ENCODE results near the gene LMAN1. TPM values are rescaled to one million over a fixed set of nuclear protein-coding genes. Genes with fewer than 3 reads are reported as not detected.

The LMAN1 gene
- polyA plus RNA-seq, 1 donor from 2014 or later: 49.8 TPM

DNA sequence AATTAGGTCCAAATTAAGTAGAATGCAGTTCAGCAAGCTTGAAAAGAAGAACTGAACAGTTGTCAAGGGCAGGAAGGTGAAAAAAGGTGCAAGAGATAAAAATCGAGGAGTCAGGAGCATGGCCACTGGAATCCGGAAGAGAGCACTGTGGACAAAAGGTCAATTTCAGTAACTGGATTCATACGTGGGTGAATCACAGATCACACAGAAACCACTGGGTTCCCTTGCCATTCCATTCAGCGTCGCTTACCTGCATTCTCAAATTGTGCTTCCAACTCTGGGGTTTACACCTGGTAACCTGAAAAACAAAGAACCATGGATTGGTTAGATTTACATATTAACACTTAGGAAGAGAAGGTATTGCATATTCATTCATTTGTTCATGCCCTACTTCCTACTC, 21.6 kb upstream of the LMAN1 start:
- H3K27ac ChIP-seq (ENCODE audit: low read length): no peak overlapping the region
- no peak overlapping the region for H2AFZ ChIP-seq (ENCODE audit: low read depth, low read length)
- no peaks in the 10 kb centered on the region for H3K9me3 ChIP-seq (ENCODE audit: low read length)
- H3K9me2 ChIP-seq (ENCODE audit: insufficient read depth, low read length): no peaks in the 10 kb centered on the region
- no peak overlapping the region for H3K4me3 ChIP-seq (ENCODE audit: low read length)
- no peaks in the 10 kb centered on the region for H3K36me3 ChIP-seq (ENCODE audit: insufficient read depth, low read length)
- H3K27me3 ChIP-seq (ENCODE audit: insufficient read depth, low read depth, low read length): peaks cover 56% of the 10 kb centered on the region
- no peak overlapping the region for H3K4me2 ChIP-seq (ENCODE audit: low read length)
- no peaks in the 10 kb centered on the region for H4K20me1 ChIP-seq (ENCODE audit: insufficient read depth)
- TF ChIP-seq EZH2 (IDR thresholded peaks at IDR 0.05; ENCODE audit: borderline replicate concordance, insufficient read depth, low read length, poor library complexity, severe bottlenecking): no peak
- no peak for TF ChIP-seq POLR2AphosphoS5 (IDR thresholded peaks at IDR 0.05)
- no peak for TF ChIP-seq RAD21 (conservative IDR thresholded peaks at IDR 0.05)
- TF ChIP-seq SMC3 (conservative IDR thresholded peaks at IDR 0.05; ENCODE audit: poor library complexity): no peak
- no peak for TF ChIP-seq TAF1 (IDR thresholded peaks at IDR 0.05; ENCODE audit: low read depth)
- TF ChIP-seq MXI1 (conservative IDR thresholded peaks at IDR 0.05; ENCODE audit: poor library complexity, severe bottlenecking): no peak
- TF ChIP-seq EP300 (conservative IDR thresholded peaks at IDR 0.05; ENCODE audit: poor library complexity, severe bottlenecking): no peak
- TF ChIP-seq, protein P1, sequence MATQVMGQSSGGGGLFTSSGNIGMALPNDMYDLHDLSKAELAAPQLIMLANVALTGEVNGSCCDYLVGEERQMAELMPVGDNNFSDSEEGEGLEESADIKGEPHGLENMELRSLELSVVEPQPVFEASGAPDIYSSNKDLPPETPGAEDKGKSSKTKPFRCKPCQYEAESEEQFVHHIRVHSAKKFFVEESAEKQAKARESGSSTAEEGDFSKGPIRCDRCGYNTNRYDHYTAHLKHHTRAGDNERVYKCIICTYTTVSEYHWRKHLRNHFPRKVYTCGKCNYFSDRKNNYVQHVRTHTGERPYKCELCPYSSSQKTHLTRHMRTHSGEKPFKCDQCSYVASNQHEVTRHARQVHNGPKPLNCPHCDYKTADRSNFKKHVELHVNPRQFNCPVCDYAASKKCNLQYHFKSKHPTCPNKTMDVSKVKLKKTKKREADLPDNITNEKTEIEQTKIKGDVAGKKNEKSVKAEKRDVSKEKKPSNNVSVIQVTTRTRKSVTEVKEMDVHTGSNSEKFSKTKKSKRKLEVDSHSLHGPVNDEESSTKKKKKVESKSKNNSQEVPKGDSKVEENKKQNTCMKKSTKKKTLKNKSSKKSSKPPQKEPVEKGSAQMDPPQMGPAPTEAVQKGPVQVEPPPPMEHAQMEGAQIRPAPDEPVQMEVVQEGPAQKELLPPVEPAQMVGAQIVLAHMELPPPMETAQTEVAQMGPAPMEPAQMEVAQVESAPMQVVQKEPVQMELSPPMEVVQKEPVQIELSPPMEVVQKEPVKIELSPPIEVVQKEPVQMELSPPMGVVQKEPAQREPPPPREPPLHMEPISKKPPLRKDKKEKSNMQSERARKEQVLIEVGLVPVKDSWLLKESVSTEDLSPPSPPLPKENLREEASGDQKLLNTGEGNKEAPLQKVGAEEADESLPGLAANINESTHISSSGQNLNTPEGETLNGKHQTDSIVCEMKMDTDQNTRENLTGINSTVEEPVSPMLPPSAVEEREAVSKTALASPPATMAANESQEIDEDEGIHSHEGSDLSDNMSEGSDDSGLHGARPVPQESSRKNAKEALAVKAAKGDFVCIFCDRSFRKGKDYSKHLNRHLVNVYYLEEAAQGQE (IDR thresholded peaks at IDR 0.05; ENCODE audit: borderline replicate concordance): no peak
- TF ChIP-seq, protein P2, sequence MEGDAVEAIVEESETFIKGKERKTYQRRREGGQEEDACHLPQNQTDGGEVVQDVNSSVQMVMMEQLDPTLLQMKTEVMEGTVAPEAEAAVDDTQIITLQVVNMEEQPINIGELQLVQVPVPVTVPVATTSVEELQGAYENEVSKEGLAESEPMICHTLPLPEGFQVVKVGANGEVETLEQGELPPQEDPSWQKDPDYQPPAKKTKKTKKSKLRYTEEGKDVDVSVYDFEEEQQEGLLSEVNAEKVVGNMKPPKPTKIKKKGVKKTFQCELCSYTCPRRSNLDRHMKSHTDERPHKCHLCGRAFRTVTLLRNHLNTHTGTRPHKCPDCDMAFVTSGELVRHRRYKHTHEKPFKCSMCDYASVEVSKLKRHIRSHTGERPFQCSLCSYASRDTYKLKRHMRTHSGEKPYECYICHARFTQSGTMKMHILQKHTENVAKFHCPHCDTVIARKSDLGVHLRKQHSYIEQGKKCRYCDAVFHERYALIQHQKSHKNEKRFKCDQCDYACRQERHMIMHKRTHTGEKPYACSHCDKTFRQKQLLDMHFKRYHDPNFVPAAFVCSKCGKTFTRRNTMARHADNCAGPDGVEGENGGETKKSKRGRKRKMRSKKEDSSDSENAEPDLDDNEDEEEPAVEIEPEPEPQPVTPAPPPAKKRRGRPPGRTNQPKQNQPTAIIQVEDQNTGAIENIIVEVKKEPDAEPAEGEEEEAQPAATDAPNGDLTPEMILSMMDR (IDR thresholded peaks at IDR 0.05; ENCODE audit: poor library complexity, severe bottlenecking): no peak
- H3F3A ChIP-seq (ENCODE audit: insufficient read depth, low read length, poor library complexity, severe bottlenecking): no peaks in the 10 kb centered on the region
- no peaks in the 10 kb centered on the region for H3K79me2 ChIP-seq (replicated peaks; ENCODE audit: insufficient read depth, low read length)
- H3K9ac ChIP-seq (ENCODE audit: low read length): no peak overlapping the region

DNA sequence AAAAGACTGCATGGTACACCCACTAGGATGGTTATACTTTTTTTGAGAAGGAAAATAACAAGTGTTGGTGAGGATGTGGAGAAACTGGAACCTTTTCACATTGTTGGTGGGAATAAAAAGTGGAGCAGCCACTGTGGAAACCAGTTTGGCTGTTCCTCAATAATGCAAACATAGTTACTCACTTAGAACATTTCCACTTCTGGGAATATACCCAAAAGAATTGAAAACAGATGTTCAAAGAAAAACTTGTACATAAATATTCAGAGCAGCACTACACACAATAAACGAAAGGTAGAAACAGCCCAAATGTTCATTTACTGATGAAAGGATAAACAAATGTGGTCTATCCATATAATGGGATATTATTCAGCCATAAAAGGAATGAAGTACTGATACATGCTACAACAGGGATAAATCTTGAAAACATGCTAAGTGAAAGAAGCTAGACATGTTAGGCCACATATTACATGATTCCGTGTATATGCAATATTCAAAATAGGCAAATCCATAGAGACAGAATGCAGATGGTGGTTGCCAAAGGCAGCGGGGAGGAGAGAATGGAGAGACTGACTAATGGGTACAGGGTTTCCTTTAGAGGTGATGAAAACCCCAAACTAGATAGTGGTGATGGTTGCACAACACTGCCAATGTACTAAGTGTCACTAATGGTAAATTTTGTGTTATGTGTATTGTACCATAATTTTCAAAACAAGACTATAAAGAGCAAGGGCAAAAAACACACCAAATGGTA, 20.9 kb upstream of the LMAN1 start:
- no peaks in the 10 kb centered on the region for H4K20me1 ChIP-seq (ENCODE audit: insufficient read depth)
- H3K79me2 ChIP-seq (replicated peaks; ENCODE audit: insufficient read depth, low read length): no peaks in the 10 kb centered on the region
- H3K4me3 ChIP-seq (ENCODE audit: low read length): no peak overlapping the region
- no peak overlapping the region for H3K27ac ChIP-seq (ENCODE audit: low read length)
- no peak overlapping the region for H2AFZ ChIP-seq (ENCODE audit: low read depth, low read length)
- no peaks in the 10 kb centered on the region for H3K9me2 ChIP-seq (ENCODE audit: insufficient read depth, low read length)
- no peaks in the 10 kb centered on the region for H3K36me3 ChIP-seq (ENCODE audit: insufficient read depth, low read length)
- no peaks in the 10 kb centered on the region for H3F3A ChIP-seq (ENCODE audit: insufficient read depth, low read length, poor library complexity, severe bottlenecking)
- no peak overlapping the region for H3K4me2 ChIP-seq (ENCODE audit: low read length)
- H3K27me3 ChIP-seq (ENCODE audit: insufficient read depth, low read depth, low read length): peaks cover 49% of the 10 kb centered on the region
- H3K9me3 ChIP-seq (ENCODE audit: low read length): no peaks in the 10 kb centered on the region
- TF ChIP-seq EP300 (conservative IDR thresholded peaks at IDR 0.05; ENCODE audit: poor library complexity, severe bottlenecking) (no peak), SMC3 (conservative IDR thresholded peaks at IDR 0.05; ENCODE audit: poor library complexity) (no peak), RAD21 (conservative IDR thresholded peaks at IDR 0.05) (no peak), POLR2AphosphoS5 (IDR thresholded peaks at IDR 0.05) (no peak), MXI1 (conservative IDR thresholded peaks at IDR 0.05; ENCODE audit: poor library complexity, severe bottlenecking) (no peak), EZH2 (IDR thresholded peaks at IDR 0.05; ENCODE audit: borderline replicate concordance, insufficient read depth, low read length, poor library complexity, severe bottlenecking) (no peak), TAF1 (IDR thresholded peaks at IDR 0.05; ENCODE audit: low read depth) (no peak)
- TF ChIP-seq, protein P1 (IDR thresholded peaks at IDR 0.05; ENCODE audit: borderline replicate concordance): no peak
- TF ChIP-seq, protein P2 (IDR thresholded peaks at IDR 0.05; ENCODE audit: poor library complexity, severe bottlenecking): no peak
- H3K9ac ChIP-seq (ENCODE audit: low read length): no peak overlapping the region
